RPMI7951 (cell line): ENCODE results near the gene XKR7. TPM values are rescaled to one million over a fixed set of nuclear protein-coding genes. Genes with fewer than 3 reads are reported as not detected.

Source experiments
- DNase-seq: peaks from one replicate; pipeline ENCODE4 v3.0.0-alpha.2; 2012; ENCODE audit warnings: low read depth
- total RNA-seq: library from RNA; depleted of rRNA; stranded (reverse); fragments of >200 nt; shearing (Covaris generic); gene quantifications from 2 replicates; pipeline ENCODE4 v1.2.3, GENCODE V29; 2014; rRNA removed

XKR7 gene
- total RNA-seq, 1 experiment from 2014 or later: not detected

GRCh38 chr20:32037929-32038328 is 70.0 kb downstream of the XKR7 start:
- peak; percentile 58 for DNase-seq

- no peak for DNase-seq
Observed at GRCh38 chr20:32040142-32040953, 72.4 kb downstream of the XKR7 start.

GRCh38 chr20:32045999-32046398 is 78.0 kb downstream of the XKR7 start:
- no peak for DNase-seq

- DNase-seq: no peak
Observed at GRCh38 chr20:32050324-32050841, 82.4 kb downstream of the XKR7 start.

GRCh38 chr20:32050851-32051556 is 83.1 kb downstream of the XKR7 start:
- no peak for DNase-seq

- DNase-seq: no peak
Observed at GRCh38 chr20:32051720-32052089, 83.8 kb downstream of the XKR7 start.

GRCh38 chr20:32052090-32052777 is 84.3 kb downstream of the XKR7 start, which contains the start of gene HCK:
Gene HCK (plus strand): TSS chr20:32052242.
- no peak for DNase-seq

- no peak for DNase-seq
Observed at GRCh38 chr20:32052778-32053362, 84.9 kb downstream of the XKR7 start.

Other genes starting within 250 kb of the XKR7 start
- 71.8 and 86.4 TPM in 2 replicates for gene BCL2L1, start 245.3 kb upstream of the XKR7 start, total RNA-seq
- 293 and 312 TPM in 2 replicates for gene TPX2, start 228.9 kb upstream of the XKR7 start, total RNA-seq
- gene MYLK2, start 148.8 kb upstream of the XKR7 start, total RNA-seq: 0.36 and 0.59 TPM in 2 replicates
- gene FOXS1, start 122.5 kb upstream of the XKR7 start, total RNA-seq: 0.24 and 0.39 TPM in 2 replicates
- not detected in 2 replicates for gene DUSP15, start 97.6 kb upstream of the XKR7 start, total RNA-seq
- not detected in 2 replicates for gene TTLL9, start 97.5 kb upstream of the XKR7 start, total RNA-seq
- gene PDRG1, start 16.1 kb upstream of the XKR7 start, total RNA-seq: 11.2 and 12.7 TPM in 2 replicates
- gene CCM2L, start 42.3 kb downstream of the XKR7 start, total RNA-seq: not detected in 2 replicates
- not detected in 2 replicates for gene HCK, start 84.1 kb downstream of the XKR7 start, total RNA-seq
- gene TM9SF4, start 141.6 kb downstream of the XKR7 start, total RNA-seq: 45.4 and 52.9 TPM in 2 replicates
- gene PLAGL2, start 239.6 kb downstream of the XKR7 start, total RNA-seq: 5.9 and 6.0 TPM in 2 replicates
- 65.2 and 81.3 TPM in 2 replicates for gene POFUT1, start 239.7 kb downstream of the XKR7 start, total RNA-seq